Skin epidermis (tissue), 12 donors: ENCODE results near the gene CSMD2.
"Not testable (repeated sequence)": the region's sequence is repeated elsewhere in the genome, so short reads cannot be mapped to it uniquely, and the experiment has no call there.

Experiments
- H3K27ac ChIP-seq, 21 experiments: fragments of 200-600 bp; sonication (generic) in 11 of 21; one replicate each; pipeline ENCODE4 v1.5.0; 2020; ENCODE audit warnings: mild to moderate bottlenecking in 3 of 21, inconsistent platforms in 2 of 21, moderate library complexity in 2 of 21
- H3K4me3 ChIP-seq, 7 experiments: fragments of 200-600 bp; sonication (generic) in 2 of 7; one replicate each; pipeline ENCODE4 v1.5.0; 2020; ENCODE audit warnings: inconsistent platforms in 2 of 7, mild to moderate bottlenecking in 2 of 7, moderate library complexity in 1 of 7

CSMD2 gene

DNA sequence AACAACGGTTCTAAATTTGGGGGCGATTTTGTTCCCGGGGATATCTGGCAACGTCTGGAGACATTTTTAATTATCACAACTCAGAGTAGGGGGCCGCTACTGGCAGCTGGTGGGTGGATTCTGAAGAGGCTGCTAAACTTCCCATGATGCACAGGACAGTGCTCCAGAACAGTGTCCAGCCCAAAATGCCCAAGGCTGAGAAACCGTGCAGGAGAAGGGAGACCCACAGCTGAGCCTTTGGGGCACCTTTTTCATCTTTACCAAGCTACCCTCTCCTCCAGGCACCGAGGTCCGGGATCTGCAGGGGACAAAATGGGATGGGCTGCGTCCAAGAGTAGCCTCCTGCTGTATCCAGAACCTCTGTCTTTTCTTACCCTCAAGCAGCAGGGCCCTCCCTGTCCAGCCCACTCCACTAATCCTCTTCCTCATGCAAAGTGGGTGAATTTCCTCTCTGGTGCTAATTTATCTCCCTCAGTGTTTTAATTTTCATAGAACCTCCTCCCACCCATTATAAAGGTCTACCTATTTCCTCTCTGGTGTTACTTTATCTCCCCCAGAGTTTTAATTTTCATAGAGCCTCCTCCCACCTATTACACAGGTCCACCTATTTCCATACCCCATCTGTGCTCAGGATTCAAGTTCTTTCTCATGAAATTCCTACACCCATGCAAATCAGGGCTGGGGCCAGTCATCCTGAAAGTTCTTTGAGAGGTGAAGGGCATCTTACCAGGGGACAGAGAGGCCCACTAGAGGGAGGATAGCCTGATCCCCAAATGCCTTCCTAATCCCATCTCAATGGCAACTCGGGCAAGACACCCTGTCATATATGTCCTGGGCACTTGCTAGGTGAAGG lies 42.7 kb downstream of the CSMD2 start:
- no peak overlapping the region for H3K27ac ChIP-seq

DNA sequence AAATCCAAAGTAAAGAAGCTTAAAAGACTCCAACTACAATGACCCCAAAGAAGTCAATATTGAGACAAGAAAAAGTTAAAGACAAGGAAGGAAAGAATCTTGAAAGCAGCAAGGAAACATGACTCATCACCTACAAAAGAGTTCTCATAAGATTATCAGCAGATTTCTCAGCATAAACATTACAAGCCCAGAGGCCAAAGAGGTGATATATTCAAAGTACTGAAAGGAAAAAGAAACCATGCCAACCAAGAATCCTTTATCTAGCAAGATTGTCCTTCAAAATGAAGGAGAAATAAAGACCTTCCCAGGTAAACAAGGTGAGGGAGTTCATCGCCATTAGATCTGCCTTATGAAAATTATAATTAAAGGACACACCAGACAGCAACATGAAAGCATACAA lies 49.8 kb downstream of the CSMD2 start:
- Histone ChIP-seq H3K4me3 (no peak overlapping the region), H3K27ac (no peak overlapping the region)

More for the DNA sequence above, 42.7 kb downstream of the CSMD2 start:
- no peak overlapping the region for H3K4me3 ChIP-seq

DNA sequence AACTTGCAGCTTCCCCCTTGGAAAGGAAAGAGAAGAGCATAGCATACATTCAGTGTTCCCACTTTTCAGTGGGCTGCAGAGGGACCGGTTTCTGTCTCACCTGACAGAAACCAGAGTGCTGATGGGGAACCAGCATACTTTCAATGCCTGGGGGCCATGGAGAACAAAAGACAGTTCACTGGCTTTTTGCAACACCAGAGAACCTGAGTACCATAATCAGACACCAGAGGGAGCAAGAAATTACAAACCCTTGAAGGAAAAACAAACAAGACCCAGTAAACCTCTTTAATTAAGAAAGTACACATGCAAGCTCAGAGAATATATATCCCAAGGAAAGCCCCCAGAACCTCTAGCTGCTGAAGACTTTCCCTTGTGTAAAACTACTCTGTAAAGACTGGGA lies 51.1 kb downstream of the CSMD2 start:
- no peak overlapping the region for H3K4me3 ChIP-seq
- H3K27ac ChIP-seq, result no peak overlapping the region

DNA sequence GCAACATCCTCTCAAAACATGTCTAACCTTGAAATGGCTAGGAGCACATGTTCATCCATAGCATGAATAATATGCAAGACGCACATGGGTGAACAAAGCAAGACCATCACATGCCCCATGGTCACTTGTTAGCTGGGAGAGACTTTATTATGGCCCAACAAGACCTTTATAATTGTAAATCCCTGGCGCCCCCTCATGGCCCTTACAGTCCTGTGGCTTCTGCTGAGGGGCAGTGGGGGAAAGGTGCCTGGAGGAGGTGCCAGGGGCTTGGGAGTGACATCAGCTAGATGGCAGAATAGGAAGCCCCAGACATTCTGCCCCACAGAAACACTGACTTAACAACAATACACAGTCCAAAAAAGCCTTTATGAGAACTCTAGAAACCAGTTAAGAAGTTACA lies 51.7 kb downstream of the CSMD2 start:
- Histone ChIP-seq H3K27ac (no peak overlapping the region), H3K4me3 (no peak overlapping the region)

DNA sequence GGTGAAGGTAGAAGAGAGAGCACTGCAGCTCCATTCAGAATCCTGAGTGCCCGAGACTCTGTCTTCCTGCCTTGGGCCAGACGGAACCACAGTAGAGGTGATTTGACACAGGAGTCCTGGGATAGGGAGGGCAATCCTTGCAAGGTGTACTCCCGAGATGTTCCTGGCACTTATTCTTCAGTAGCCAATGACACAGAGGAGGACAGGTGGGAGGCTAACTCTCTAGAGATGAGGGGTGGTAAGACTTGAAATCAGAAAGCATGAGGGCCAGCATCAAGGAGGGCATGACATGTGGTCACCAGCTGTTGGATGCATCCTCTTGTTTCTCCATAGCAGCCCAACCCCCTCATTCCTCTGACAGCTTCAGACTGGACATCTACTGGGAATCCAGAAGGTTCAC lies 56.3 kb downstream of the CSMD2 start:
- Histone ChIP-seq H3K4me3 (no peak overlapping the region), H3K27ac (no peak overlapping the region)

DNA sequence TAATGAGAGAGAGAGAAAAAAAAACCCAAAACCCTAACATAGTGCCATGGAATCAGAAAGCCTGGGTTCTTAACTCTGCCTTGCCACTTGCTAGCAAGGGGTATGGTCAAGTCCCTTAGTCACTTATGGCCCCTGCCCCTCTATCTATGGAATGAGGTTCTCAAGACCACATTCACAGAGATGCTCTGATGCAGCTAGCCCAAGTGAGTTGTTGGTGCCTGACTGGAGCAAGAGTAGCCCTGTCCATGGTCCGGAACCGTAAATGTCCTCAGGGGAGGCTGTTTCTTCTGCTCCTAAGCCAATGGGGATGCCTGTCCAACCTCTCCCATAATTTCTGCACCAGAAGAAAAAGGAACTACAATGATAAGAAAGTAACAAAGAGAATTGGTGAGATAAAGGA lies 56.8 kb downstream of the CSMD2 start:
- Histone ChIP-seq H3K27ac (no peak overlapping the region), H3K4me3 (no peak overlapping the region)

DNA sequence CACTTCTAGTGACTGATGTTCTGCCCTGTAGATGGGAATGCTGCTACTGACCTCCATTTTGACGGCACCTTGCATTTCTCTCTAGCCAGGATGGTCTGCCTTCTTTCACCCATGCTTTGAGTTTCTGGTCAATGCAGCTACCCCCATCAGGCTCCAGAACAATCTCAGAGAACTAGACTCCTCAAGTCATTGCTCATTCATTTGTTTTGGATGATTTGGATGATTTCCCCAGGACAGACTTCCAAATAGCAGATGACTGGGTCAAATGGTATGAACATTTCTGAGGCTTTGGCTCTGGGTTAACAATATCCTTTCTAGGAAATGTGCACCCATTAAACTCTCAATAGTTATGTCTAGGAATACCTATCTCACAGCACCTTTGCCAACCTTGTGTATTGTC lies 63.9 kb downstream of the CSMD2 start:
- Histone ChIP-seq H3K4me3 (no peak overlapping the region), H3K27ac (no peak overlapping the region)

DNA sequence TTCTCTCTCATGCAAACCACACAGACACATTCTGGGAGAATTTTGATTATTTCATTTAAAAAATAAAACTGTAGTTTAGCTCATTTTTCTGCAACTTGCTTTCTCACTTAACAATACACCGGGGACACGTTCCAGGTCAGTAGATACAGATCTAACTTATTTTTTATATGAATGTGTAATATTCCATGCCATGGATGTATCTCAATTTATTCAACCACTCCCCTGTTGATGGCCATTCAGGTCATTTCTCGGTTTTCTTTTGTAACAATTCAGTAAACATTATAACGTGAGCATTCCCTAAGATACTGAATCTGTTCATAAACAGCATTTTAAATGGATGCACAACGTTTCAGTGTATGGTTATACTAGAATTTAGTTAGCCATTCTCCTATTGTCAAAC lies 64.7 kb downstream of the CSMD2 start:
- H3K27ac ChIP-seq, result no peak overlapping the region
- no peak overlapping the region for H3K4me3 ChIP-seq

DNA sequence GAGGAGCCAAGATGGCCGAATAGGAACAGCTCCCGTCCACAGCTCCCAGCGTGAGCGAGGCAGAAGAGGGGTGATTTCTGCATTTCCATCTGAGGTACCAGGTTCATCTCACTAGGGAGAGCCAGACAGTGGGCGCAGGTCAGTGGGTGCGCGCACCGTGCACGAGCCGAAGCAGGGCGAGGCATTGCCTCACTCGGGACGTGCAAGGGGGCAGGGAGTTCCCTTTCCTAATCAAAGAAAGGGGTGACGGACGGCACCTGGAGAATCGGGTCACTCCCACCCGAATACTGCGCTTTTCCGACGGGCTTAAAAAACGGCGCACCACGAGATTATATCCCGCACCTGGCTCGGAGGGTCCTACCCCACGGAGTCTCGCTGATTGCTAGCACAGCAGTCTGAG lies 72.6 kb downstream of the CSMD2 start:
- not testable (repeated sequence) for H3K4me3 ChIP-seq, H3K27ac ChIP-seq

DNA sequence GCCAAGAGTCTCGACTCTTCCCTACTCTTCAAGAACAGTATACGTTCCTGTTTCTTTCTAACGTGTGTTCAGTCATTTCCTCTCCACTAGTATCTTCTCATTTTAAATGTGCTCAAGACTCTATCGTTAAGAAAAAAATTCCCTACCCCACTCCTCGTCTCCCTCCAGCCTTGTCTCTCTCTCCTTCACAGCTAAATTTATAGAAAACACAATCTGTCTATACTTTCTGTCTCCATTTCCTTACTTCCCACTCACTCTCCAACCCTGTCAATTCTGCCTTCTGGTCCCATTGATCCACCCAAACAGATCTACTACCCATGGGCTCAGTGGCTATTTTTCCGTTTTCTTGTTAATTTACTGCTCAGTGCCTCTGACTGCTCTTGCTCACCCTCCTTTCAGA lies 75.3 kb downstream of the CSMD2 start:
- Histone ChIP-seq H3K4me3 (no peak overlapping the region), H3K27ac (no peak overlapping the region)

DNA sequence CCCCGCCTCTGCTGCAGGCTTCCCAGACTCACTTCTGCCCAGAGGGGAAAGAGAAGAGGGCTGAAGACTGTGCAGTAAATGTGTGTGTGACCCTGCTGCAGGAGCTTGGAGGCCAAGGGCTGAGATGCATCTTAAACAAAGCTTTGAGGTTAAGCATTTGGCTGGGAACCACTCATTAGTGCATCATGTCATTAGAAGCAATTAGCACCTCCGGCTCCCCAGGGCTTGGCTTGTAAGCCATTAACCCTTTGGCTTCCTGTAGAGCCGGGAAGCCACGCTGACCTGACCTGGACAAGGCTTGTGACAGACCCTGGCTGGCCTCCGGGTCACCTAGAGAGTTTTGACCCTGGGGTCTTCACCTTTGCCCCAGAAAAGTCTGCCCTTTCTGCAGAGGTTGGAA lies 77.0 kb downstream of the CSMD2 start:
- Histone ChIP-seq H3K4me3 (no peak overlapping the region), H3K27ac (no peak overlapping the region)

DNA sequence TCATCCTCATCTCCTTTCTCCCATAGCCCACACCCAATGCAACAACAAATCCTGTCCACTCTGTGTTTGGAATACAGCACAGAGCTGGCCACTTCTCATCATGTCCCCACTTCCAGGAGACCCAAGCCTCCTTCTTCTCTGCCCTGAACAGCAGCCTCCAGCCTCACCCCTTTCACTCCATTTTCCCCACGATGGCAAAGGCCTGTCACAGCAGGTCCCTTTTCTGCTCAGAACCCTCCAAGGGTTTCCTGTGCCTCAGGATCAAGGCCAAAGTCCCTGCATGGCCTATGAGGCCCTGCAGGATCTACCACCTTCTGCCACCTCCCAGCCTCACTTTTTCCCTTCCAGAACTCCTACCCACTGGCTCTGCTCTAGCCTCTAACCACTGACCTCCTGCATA lies 78.5 kb downstream of the CSMD2 start:
- Histone ChIP-seq H3K27ac (no peak overlapping the region), H3K4me3 (no peak overlapping the region)

DNA sequence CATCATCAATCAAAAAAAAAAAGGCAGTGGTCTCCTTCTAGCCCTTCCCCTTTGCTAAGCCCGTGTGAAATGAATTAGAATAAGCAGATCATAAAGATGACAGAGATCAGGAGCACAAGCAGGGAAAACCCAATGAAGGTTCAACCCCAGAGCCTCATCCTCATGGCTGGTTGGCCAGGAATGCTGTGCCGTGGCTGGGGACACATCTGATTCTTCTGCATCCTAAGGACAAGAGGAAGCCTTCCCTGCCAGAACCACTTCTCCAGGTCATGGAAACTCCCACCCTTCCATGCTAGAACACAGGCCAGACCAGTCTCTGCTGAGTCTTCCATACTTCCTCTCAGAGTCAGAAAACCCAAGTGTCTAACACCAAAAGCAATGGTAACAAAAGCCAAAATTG lies 81.1 kb downstream of the CSMD2 start:
- no peak overlapping the region for H3K4me3 ChIP-seq
- H3K27ac ChIP-seq, result no peak overlapping the region

DNA sequence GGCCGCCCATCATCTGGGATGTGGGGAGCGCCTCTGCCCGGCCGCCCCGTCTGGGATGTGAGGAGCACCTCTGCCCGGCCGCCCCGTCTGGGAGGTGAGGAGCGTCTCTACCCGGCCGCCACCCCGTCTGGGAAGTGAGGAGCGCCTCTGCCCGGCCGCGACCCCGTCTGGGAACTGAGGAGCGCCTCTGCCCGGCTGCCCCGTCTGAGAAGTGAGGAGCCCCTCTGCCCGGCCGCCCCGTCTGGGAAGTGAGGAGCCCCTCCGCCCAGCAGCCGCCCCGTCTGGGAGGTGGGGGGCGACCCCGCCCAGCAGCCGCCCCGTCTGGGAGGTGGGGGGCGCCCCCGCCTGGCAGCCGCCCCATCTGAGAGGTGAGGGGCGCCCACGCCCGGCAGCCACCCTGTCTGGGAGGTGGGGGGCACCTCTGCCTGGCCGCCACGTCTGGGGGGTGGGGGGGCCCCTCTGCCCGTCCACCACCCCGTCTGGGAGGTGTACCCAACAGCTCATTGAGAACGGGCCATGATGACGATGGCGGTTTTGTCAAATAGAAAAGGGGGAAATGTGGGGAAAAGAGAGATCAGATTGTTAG lies 82.9 kb downstream of the CSMD2 start:
- not testable (repeated sequence) for H3K27ac ChIP-seq, H3K4me3 ChIP-seq

DNA sequence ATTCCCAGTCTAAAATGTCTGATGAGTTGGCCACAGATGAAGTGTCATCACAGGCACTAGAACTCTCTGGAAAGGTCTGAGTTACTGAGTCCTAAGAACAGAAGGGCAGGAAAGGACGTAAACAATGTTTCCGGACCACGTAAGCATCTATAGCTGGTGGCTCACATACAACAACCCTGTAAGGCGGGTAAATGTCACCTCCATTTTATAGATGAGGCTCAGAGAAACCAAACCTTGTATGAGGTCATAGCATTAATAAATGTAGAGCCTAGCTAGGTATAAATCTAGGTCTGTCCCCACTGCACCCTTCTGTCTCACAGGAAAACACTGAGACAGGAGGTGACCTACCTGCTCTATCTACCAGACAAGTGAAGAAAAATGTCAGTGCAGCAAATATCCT lies 86.6 kb downstream of the CSMD2 start:
- H3K27ac ChIP-seq, result no peak overlapping the region
- no peak overlapping the region for H3K4me3 ChIP-seq

DNA sequence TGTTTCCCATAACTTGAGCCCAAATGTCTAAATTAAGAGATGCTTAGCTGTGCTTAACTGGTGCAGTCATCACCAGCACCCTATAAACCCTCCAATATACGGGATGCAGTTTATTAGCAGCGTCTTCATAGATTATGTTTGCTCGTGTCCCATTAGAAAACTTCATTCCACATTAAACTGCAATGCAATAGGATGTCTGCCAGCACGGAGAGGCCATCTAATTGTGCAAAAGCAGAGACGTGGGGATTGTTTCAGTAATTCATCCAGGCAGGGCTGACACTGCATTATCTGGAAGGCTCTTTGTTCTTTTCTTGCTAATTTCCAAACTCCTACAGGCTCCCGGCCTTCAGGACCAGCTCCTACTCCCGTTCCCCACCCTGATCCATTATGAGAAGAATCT lies 89.5 kb downstream of the CSMD2 start:
- Histone ChIP-seq H3K27ac (no peak overlapping the region), H3K4me3 (no peak overlapping the region)

DNA sequence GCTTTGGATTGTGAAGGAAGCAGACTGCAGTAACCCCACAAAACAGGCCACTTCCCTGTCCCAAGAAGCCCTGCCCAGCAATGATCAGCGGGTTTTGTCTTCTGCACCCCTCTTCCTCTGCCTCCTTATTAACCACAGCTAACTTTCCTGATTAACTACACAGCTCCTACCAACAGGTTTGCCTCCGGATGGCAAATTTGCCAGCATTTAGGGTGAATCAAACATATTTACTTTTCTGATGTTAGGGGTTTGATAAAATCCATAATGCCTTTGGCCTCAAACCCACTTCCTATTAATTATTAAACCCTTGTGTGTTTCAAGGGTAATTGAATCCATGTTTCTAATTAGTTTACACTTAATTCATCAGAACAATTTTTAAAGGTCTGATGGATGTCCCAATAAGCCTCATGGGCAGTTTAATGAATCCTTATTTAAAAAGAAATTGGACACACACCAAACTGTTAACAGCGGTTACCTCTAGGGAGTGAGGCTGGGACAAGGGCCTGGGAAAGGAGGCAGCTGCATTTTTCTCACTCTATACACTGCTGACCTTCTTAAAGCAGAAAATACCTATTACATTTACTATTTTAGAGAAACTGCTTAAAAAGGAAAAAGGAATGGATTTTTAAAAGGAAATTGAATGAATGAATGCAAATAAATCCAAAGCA lies 91.9 kb downstream of the CSMD2 start:
- H3K4me3 ChIP-seq, result no peak overlapping the region

DNA sequence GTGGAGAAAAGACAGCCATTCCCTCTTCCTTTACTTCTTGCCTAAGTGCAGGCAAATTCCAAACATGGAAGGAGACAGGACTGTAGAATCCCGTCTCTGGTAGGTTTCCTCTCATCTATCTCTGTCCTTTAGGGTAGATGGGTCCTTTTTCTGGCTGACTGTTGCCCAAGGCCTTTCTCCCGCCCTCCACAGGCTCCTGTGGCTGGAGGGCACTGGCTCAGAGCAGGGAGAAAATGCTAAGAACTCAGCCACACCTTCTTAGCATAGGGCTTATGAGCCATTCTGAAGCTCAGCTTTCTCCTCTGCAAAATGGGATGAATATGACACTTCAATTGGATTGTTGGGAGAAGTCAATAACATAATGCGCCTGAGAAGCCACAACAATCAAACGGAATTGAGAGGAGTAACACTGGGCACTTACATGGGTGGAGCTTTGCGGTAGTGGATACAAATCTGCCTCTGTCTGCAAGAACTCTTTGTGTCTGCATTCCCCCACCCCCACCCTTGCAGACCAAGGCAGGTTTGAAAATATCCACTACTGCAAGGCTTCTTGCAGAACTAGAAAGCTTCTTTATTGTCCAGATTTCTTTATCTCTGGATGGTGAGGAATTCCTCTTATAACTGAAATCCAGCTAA lies 94.7 kb downstream of the CSMD2 start:
- Histone ChIP-seq H3K27ac (no peak overlapping the region), H3K4me3 (no peak overlapping the region)

More for the DNA sequence above, 91.9 kb downstream of the CSMD2 start:
- H3K27ac ChIP-seq, result no peak overlapping the region

DNA sequence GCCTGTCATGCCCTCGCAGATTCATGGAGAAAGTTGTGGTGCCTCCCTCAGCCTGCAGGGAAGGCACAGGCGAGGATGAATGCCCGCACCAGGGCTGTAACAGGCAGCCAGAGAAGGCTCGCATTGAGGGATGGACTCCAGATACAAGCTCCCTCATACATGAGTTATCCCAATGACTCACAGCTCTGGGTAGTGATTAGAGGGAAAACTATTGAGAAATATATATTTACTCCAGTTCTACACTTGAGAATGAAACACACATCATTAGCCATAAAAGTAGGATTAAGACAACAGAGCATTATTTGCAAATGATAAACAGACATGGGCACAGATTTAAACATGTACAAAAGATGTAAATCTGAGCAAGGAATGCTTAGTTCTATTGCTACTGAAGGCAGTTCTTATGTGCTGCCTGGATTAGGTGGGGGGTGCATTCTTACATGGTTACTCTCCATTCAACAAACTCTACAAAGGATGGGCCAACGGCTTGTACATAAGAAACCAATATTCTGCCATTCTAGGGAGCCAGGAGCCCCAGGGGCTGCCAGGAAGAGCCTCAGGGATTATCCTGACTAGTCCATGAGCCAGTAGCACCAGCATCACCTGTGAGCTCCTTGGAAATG lies 97.9 kb downstream of the CSMD2 start:
- Histone ChIP-seq H3K4me3 (no peak overlapping the region), H3K27ac (peak overlapping the region in 1 of 21 experiments; percentile 16)

DNA sequence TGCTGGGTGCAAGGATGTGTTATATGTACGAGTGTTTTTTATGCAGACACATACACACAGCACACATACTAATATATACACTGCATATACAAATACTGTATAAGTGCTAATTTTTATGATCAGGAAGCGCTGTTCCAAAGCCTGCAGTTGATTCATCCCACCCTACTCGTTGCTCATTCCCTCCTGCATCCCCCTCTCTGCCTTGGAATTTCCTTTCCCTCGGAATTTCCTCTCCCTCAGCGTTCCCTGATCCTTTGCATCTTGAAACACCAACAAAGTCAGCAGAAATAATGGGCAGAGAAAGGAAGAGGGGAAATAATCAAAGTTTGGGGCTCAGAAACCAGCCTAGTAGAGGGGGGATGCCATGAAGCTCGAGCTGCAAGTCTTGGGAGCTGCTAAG lies 98.9 kb downstream of the CSMD2 start:
- Histone ChIP-seq H3K27ac (peak overlapping the region in 1 of 21 experiments; percentile 16), H3K4me3 (no peak overlapping the region)
